Left ventricle myocardium inferior (tissue), 1 donor: ENCODE results near the gene BCAT1. TPM values are rescaled to one million over a fixed set of nuclear protein-coding genes. Genes with fewer than 3 reads are reported as not detected.
A peak's percentile ranks its signal among the peaks of the same experiment; 100 is the strongest.
"Not testable (repeated sequence)": the region's sequence is repeated elsewhere in the genome, so short reads cannot be mapped to it uniquely, and the experiment has no call there.

Experiments used
- DNase-seq: peaks from one replicate; pipeline ENCODE4 v3.0.0-alpha.2; 2020
- H3K27ac ChIP-seq: fragments of 200-600 bp; replicated peaks from 2 replicates; pipeline ENCODE4 v1.8.0; 2021
- H3K27me3 ChIP-seq: fragments of 200-600 bp; 2 replicates; pipeline ENCODE4 v1.8.0; 2021; ENCODE audit warnings: low read depth
- H3K36me3 ChIP-seq: fragments of 200-600 bp; 2 replicates; pipeline ENCODE4 v1.8.0; 2021
- H3K4me1 ChIP-seq: fragments of 200-600 bp; 2 replicates; pipeline ENCODE4 v1.8.0; 2021
- H3K4me3 ChIP-seq: fragments of 200-600 bp; 2 replicates; pipeline ENCODE4 v1.8.0; 2021; ENCODE audit warnings: mild to moderate bottlenecking, moderate library complexity
- H3K9me3 ChIP-seq: fragments of 200-600 bp; replicated peaks from 2 replicates; pipeline ENCODE4 v1.8.0; 2021
- CTCF ChIP-seq: fragments of 200-600 bp; IDR thresholded peaks from 2 replicates; pipeline ENCODE4 v1.8.0; 2021; ENCODE audit warnings: antibody characterized with exemption, mild to moderate bottlenecking, borderline replicate concordance
- intact Hi-C: fragments of 100-400 bp; cut with micrococcal nuclease; formaldehyde crosslinking; loops from one replicate; pipeline ENCODE4 v1.11.0; 2022
- total RNA-seq: library from RNA; stranded (reverse); fragmentation: NEBNext Ultra II Directional; extraction: Animal tissue kit (Norgen Biotek cat#: 25700); gene quantifications from one replicate; pipeline ENCODE4 v1.2.1, GENCODE V29; 2021
- donor health status: DM: no; HTN: yes; CAD: no; lungs with severe emphysema.

Gene BCAT1
- total RNA-seq, 1 donor from 2014 or later = 4.3 TPM

GRCh38 chr12:24940157-24940556 lies 8.7 kb downstream of the BCAT1 start:
- no peaks in the 10 kb centered on the region for H3K4me1 ChIP-seq
- no peaks in the 10 kb centered on the region for H3K9me3 ChIP-seq
- H3K4me3 ChIP-seq = no peak overlapping the region
- no peak for TF ChIP-seq CTCF
- intact Hi-C loops = no loop called here
- H3K27me3 ChIP-seq = peaks cover 17% of the 10 kb centered on the region
- no peaks in the 10 kb centered on the region for H3K36me3 ChIP-seq
- DNase-seq = no peak
- no peak overlapping the region for H3K27ac ChIP-seq

- H3K27ac ChIP-seq, H3K9me3 ChIP-seq, DNase-seq, H3K4me3 ChIP-seq, H3K36me3 ChIP-seq, intact Hi-C loops, H3K4me1 ChIP-seq: not testable (repeated sequence)
- H3K27me3 ChIP-seq = peaks cover 11% of the 10 kb centered on the region
These were observed 9.3 kb downstream of the BCAT1 start for GRCh38 chr12:24939551-24939950.

- no peak for DNase-seq
- no peak for TF ChIP-seq CTCF
- H3K36me3 ChIP-seq = no peaks in the 10 kb centered on the region
- H3K4me1 ChIP-seq = no peaks in the 10 kb centered on the region
- no peak overlapping the region for H3K27ac ChIP-seq
- H3K9me3 ChIP-seq = no peaks in the 10 kb centered on the region
- intact Hi-C loops = no loop called here
- H3K4me3 ChIP-seq = no peak overlapping the region
- H3K27me3 ChIP-seq = peaks cover 8% of the 10 kb centered on the region
These were observed 10.6 kb downstream of the BCAT1 start for GRCh38 chr12:24938341-24938740.

DNA sequence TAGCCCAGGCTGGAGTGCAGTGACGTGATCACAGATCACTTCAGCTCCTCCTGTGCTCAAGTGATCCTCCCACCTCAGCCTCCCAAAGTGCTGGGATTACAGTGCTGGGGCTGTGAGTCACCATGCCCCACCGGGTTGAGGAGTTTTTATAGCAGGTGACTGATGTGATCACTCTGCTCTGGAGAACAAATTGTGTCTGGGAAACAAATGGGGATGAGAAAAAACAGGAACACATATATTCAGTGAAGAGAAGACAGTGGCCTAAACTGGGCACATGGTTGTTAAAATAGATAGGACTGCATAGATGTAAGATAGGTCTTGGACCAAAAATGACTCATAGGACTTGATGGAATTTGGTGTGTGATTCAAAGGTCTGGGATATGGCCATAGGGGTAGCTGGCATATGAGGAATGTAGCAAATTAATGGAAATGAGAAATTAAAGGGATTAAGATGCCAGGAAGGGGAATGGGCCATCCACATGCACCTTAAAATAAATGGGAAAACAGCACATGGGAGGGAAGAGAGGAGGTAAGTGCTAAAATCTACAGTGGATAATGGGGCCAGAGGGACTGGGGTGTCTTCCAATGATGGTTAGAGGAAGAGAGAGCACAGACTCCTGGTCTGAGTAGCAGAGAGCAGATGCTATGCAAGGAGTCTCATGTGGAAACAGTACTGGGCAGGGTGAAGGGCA lies 11.2 kb downstream of the BCAT1 start:
- no peak for DNase-seq
- intact Hi-C loops = no loop called here
- no peak for TF ChIP-seq CTCF
- no peaks in the 10 kb centered on the region for H3K36me3 ChIP-seq
- no peak overlapping the region for H3K4me3 ChIP-seq
- no peaks in the 10 kb centered on the region for H3K9me3 ChIP-seq
- no peaks in the 10 kb centered on the region for H3K4me1 ChIP-seq
- peaks cover 8% of the 10 kb centered on the region for H3K27me3 ChIP-seq
- no peak overlapping the region for H3K27ac ChIP-seq

DNA sequence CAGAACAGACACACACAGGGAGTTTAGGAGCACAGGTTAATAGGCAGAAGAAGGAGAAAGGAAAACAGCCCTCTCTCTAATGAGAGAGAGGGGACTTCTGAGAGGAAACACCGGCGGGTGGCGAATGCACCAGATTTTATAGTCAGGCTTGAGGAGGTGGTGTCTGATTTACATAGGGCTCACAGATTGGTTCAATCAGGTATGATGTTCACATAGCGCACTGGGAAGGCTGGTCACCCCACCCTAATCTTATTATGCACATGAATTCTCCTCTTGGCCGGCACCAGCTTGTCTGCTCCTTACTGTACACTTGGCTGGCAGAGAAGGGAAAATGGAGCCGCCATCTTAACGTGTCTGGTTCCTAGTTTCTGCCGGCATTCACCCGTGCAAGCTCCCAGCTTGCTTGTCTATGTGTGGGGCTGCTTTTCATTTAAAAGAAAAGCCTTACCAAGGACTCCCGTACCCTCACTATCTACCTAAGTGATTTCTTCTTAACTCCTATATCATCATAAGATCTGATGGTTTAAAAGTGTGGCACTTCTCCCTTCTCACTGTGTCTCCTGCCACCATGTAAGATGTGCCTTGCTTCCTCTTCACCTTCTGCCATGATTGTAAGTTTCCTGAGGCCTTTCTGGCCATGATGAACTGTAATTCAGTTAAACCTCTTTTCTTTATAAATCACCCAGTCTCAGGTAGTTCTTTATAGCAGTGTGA lies 15.1 kb downstream of the BCAT1 start:
- no peak for DNase-seq
- no peak for TF ChIP-seq CTCF
- H3K27ac ChIP-seq = no peak overlapping the region
- H3K4me3 ChIP-seq = no peak overlapping the region
- no peaks in the 10 kb centered on the region for H3K36me3 ChIP-seq
- intact Hi-C loops = no loop called here
- H3K9me3 ChIP-seq = peaks cover 10% of the 10 kb centered on the region
- H3K27me3 ChIP-seq = peaks cover 15% of the 10 kb centered on the region
- no peaks in the 10 kb centered on the region for H3K4me1 ChIP-seq

DNA sequence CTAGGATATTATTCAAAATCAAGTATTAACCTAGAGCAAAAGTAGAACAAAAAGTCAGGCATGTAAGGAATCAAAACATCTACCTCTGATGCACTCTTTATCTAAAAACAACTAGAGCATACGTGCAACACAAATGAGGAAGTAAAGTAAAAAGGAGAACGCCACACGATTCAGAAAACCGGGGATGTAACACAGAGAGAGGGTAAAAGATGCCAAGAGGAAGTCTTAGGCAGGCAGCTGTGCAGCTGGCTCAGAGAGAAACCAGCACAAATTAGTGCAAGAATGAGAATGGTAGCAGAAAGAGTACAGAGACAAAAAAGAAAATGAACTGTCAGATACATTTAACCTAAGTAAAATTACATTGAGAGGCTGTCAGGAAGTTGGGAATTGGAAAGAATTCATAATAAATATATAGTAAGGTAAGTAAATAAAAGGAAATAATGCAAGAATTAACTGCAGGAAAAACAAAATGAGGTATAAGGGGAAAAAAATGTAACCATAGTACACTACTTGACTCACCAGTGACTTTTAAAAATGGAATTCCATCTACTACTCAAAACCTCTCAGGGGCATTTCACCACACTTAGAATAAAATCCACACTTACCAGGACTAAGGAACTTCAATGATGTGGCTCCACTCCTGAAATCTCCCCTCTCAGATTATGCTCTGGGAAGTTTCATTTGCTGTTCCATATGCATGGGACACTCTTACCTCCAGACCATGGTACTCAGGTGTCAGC lies 17.1 kb downstream of the BCAT1 start:
- intact Hi-C loops = no loop called here
- H3K27ac ChIP-seq = peak overlapping the region; percentile 3
- no peak for DNase-seq

More for the DNA sequence above, 17.1 kb downstream of the BCAT1 start:
- no peak for TF ChIP-seq CTCF
- Histone ChIP-seq H3K27me3 (peaks cover 7% of the 10 kb centered on the region), H3K4me1 (no peaks in the 10 kb centered on the region), H3K9me3 (peaks cover 10% of the 10 kb centered on the region), H3K4me3 (no peak overlapping the region), H3K36me3 (no peaks in the 10 kb centered on the region)
